SK-N-SH treated with all-trans-retinoic acid at 6 μM for 48 hours (cell line): ENCODE data around the gene SDK2.

ENCODE experiments used
- ATAC-seq: fragments of 200-7000 bp; cut with Tn5 transposase; 3 replicates; pipeline ENCODE4 v1.9.1; 2020; ENCODE audit warnings: mild to moderate bottlenecking, moderate library complexity
- ARNTL ChIP-seq: fragments of 450-650 bp; formaldehyde crosslinking; IDR thresholded peaks from 2 replicates; pipeline ENCODE4 v1.5.0; 2020; ENCODE audit warnings: low read depth, mild to moderate bottlenecking, moderate library complexity, borderline replicate concordance
- BACH2 ChIP-seq: fragments of 250-450 bp; sonication (Bioruptor Pico); IDR thresholded peaks from 2 replicates; pipeline ENCODE4 v1.9.0; 2021; ENCODE audit warnings: mild to moderate bottlenecking, borderline replicate concordance
- CSDC2 ChIP-seq: fragments of 250-450 bp; sonication (Bioruptor Pico); IDR thresholded peaks from 2 replicates; pipeline ENCODE4 v1.5.0; 2020; ENCODE audit warnings: mild to moderate bottlenecking, moderate library complexity
- CSRNP3 ChIP-seq: fragments of 250-450 bp; sonication (Bioruptor Pico); IDR thresholded peaks from 2 replicates; pipeline ENCODE4 v1.5.1; 2021; ENCODE audit warnings: mild to moderate bottlenecking, moderate library complexity
- ESRRG ChIP-seq: fragments of 250-450 bp; sonication (Bioruptor Pico); IDR thresholded peaks from 2 replicates; pipeline ENCODE4 v1.6.1; 2021; ENCODE audit warnings: mild to moderate bottlenecking
- GLIS3 ChIP-seq: fragments of 250-450 bp; sonication (Bioruptor Pico); IDR thresholded peaks from 2 replicates; pipeline ENCODE4 v1.5.0; 2020; ENCODE audit warnings: mild to moderate bottlenecking, moderate library complexity
- ISL1 ChIP-seq: fragments of 250-450 bp; sonication (Bioruptor Pico); IDR thresholded peaks from 2 replicates; pipeline ENCODE4 v2.1.2; 2022; ENCODE audit warnings: mild to moderate bottlenecking, moderate library complexity
- PATZ1 ChIP-seq: fragments of 250-450 bp; sonication (Bioruptor Pico); IDR thresholded peaks from 2 replicates; pipeline ENCODE4 v1.8.0; 2020; ENCODE audit warnings: mild to moderate bottlenecking, moderate library complexity, borderline replicate concordance
- POU6F1 ChIP-seq: fragments of 250-450 bp; sonication (Bioruptor Pico); IDR thresholded peaks from 2 replicates; pipeline ENCODE4 v1.8.0; 2021; ENCODE audit warnings: low read depth, mild to moderate bottlenecking, moderate library complexity, borderline replicate concordance
- PPARA ChIP-seq: fragments of 250-450 bp; sonication (Bioruptor Pico); IDR thresholded peaks from 2 replicates; pipeline ENCODE4 v1.5.0; 2020; ENCODE audit warnings: mild to moderate bottlenecking, borderline replicate concordance
- RARB ChIP-seq: fragments of 250-450 bp; sonication (Bioruptor Pico); IDR thresholded peaks from 2 replicates; pipeline ENCODE4 v1.8.0; 2021; ENCODE audit warnings: mild to moderate bottlenecking, moderate library complexity
- TCF4 ChIP-seq: fragments of 250-450 bp; sonication (Bioruptor Pico); IDR thresholded peaks from 2 replicates; pipeline ENCODE4 v1.8.0; 2021; ENCODE audit warnings: mild to moderate bottlenecking, moderate library complexity, borderline replicate concordance
- TOX ChIP-seq: fragments of 250-450 bp; sonication (Bioruptor Pico); IDR thresholded peaks from 2 replicates; pipeline ENCODE4 v1.8.0; 2021; ENCODE audit warnings: mild to moderate bottlenecking, moderate library complexity, borderline replicate concordance
- TSHZ2 ChIP-seq: fragments of 250-450 bp; sonication (Bioruptor Pico); IDR thresholded peaks from 2 replicates; pipeline ENCODE4 v1.5.0; 2020; ENCODE audit warnings: mild to moderate bottlenecking, moderate library complexity
- ZFP3 ChIP-seq: fragments of 250-450 bp; sonication (Bioruptor Pico); IDR thresholded peaks from 2 replicates; pipeline ENCODE4 v1.5.0; 2020; ENCODE audit warnings: mild to moderate bottlenecking, moderate library complexity
- ZFP30 ChIP-seq: fragments of 450-650 bp; formaldehyde crosslinking; IDR thresholded peaks from 2 replicates; pipeline ENCODE4 v1.5.0; 2022; ENCODE audit warnings: mild to moderate bottlenecking, moderate library complexity
- ZNF565 ChIP-seq: fragments of 450-650 bp; formaldehyde crosslinking; conservative IDR thresholded peaks from 2 replicates; pipeline ENCODE4 v1.5.0; 2020; ENCODE audit warnings: low read depth, mild to moderate bottlenecking, moderate library complexity
- ZNF70 ChIP-seq: fragments of 450-650 bp; formaldehyde crosslinking; IDR thresholded peaks from 2 replicates; pipeline ENCODE4 v1.5.0; 2020; ENCODE audit warnings: mild to moderate bottlenecking, moderate library complexity
- ZNF8 ChIP-seq: fragments of 450-650 bp; formaldehyde crosslinking; IDR thresholded peaks from 2 replicates; pipeline ENCODE4 v1.5.0; 2020; ENCODE audit warnings: mild to moderate bottlenecking, moderate library complexity

The SDK2 gene

GRCh38 chr17:73424571-73424970, 219.7 kb downstream of the SDK2 start (continued):
- TF ChIP-seq TSHZ2 (CRISPR knock-in tag) (no peak), ISL1 (CRISPR knock-in tag) (no peak)

GRCh38 chr17:73423806-73424205, 220.4 kb downstream of the SDK2 start:
- no peak for ATAC-seq
- TF ChIP-seq ZFP30 (CRISPR knock-in tag) (no peak), ESRRG (no peak), TOX (CRISPR knock-in tag) (no peak), ZNF565 (CRISPR knock-in tag) (no peak), PATZ1 (no peak), CSRNP3 (CRISPR knock-in tag) (no peak), TCF4 (CRISPR knock-in tag) (no peak), ZFP3 (CRISPR knock-in tag) (no peak), BACH2 (CRISPR knock-in tag) (no peak), RARB (CRISPR knock-in tag) (no peak)

- no peak for ATAC-seq
- TF ChIP-seq PPARA (CRISPR knock-in tag) (no peak), ARNTL (CRISPR knock-in tag) (no peak), POU6F1 (CRISPR knock-in tag) (no peak), CSDC2 (CRISPR knock-in tag) (no peak)
Observed at GRCh38 chr17:73423159-73423715, 221.0 kb downstream of the SDK2 start.

- ATAC-seq = no peak
- TF ChIP-seq ZNF70 (no peak), ARNTL (CRISPR knock-in tag) (no peak), ESRRG (no peak), ZFP3 (CRISPR knock-in tag) (no peak), ZFP30 (CRISPR knock-in tag) (no peak), RARB (CRISPR knock-in tag) (no peak), BACH2 (CRISPR knock-in tag) (no peak)
Observed at GRCh38 chr17:73422121-73422520, 222.1 kb downstream of the SDK2 start.

GRCh38 chr17:73420897-73421296, 223.3 kb downstream of the SDK2 start:
- TF ChIP-seq CSDC2 (CRISPR knock-in tag) (no peak), GLIS3 (no peak), ZFP3 (CRISPR knock-in tag) (no peak), ZNF8 (no peak)
- TF ChIP-seq, all 23 proteins: peak for 0
- peak; percentile 74 for ATAC-seq
